Activated naive CD8-positive, alpha-beta T cell (primary cell): ENCODE results near the gene RPP30.
"Not testable (repeated sequence)": the region's sequence is repeated elsewhere in the genome, so short reads cannot be mapped to it uniquely, and the experiment has no call there.

Source experiments
- H3K27ac Mint-ChIP-seq: one replicate; pipeline ENCODE4 v1.8.0; 2021; ENCODE audit warnings: mixed read lengths
- H3K27me3 Mint-ChIP-seq: one replicate; pipeline ENCODE4 v1.8.0; 2021; ENCODE audit warnings: mixed read lengths
- H3K36me3 Mint-ChIP-seq: one replicate; pipeline ENCODE4 v1.8.0; 2021; ENCODE audit warnings: mixed read lengths
- H3K4me1 Mint-ChIP-seq: one replicate; pipeline ENCODE4 v1.8.0; 2021; ENCODE audit warnings: low read depth, mixed read lengths
- H3K4me3 Mint-ChIP-seq: one replicate; pipeline ENCODE4 v1.8.0; 2021; ENCODE audit warnings: mild to moderate bottlenecking, mixed read lengths
- H3K9me3 Mint-ChIP-seq: one replicate; pipeline ENCODE4 v1.8.0; 2021; ENCODE audit warnings: low read depth, mixed read lengths

RPP30 gene

GRCh38 chr10:90858461-90858968 is 13.3 kb upstream of the RPP30 start:
- peaks cover 12% of the 10 kb centered on the region for H3K4me1 Mint-ChIP-seq
- H3K9me3 Mint-ChIP-seq: no peaks in the 10 kb centered on the region
- H3K4me3 Mint-ChIP-seq: peak overlapping the region; percentile 83
- peaks cover 3% of the 10 kb centered on the region for H3K36me3 Mint-ChIP-seq
- no peak overlapping the region for H3K27ac Mint-ChIP-seq
- H3K27me3 Mint-ChIP-seq: peaks cover 40% of the 10 kb centered on the region

- H3K27ac Mint-ChIP-seq: no peak overlapping the region
- no peaks in the 10 kb centered on the region for H3K9me3 Mint-ChIP-seq
- no peaks in the 10 kb centered on the region for H3K36me3 Mint-ChIP-seq
- H3K4me3 Mint-ChIP-seq: no peak overlapping the region
- H3K27me3 Mint-ChIP-seq: peaks cover 39% of the 10 kb centered on the region
- peaks cover 12% of the 10 kb centered on the region for H3K4me1 Mint-ChIP-seq
Observed at GRCh38 chr10:90859321-90859751, 12.4 kb upstream of the RPP30 start.

GRCh38 chr10:90860790-90861189 is 11.0 kb upstream of the RPP30 start:
- no peaks in the 10 kb centered on the region for H3K36me3 Mint-ChIP-seq
- H3K27me3 Mint-ChIP-seq: peaks cover 31% of the 10 kb centered on the region
- peaks cover 12% of the 10 kb centered on the region for H3K4me1 Mint-ChIP-seq
- no peaks in the 10 kb centered on the region for H3K9me3 Mint-ChIP-seq
- no peak overlapping the region for H3K27ac Mint-ChIP-seq
- no peak overlapping the region for H3K4me3 Mint-ChIP-seq

GRCh38 chr10:90862908-90863514 is 8.8 kb upstream of the RPP30 start:
- Mint-ChIP-seq H3K27ac (no peak overlapping the region), H3K27me3 (peaks cover 33% of the 10 kb centered on the region), H3K36me3 (no peaks in the 10 kb centered on the region), H3K9me3 (no peaks in the 10 kb centered on the region), H3K4me3 (no peak overlapping the region), H3K4me1 (peaks cover 3% of the 10 kb centered on the region)

GRCh38 chr10:90865401-90865800 is 6.4 kb upstream of the RPP30 start:
- no peak overlapping the region for H3K27ac Mint-ChIP-seq
- H3K9me3 Mint-ChIP-seq: no peaks in the 10 kb centered on the region
- peaks cover 2% of the 10 kb centered on the region for H3K36me3 Mint-ChIP-seq
- no peaks in the 10 kb centered on the region for H3K4me1 Mint-ChIP-seq
- peaks cover 38% of the 10 kb centered on the region for H3K27me3 Mint-ChIP-seq
- no peak overlapping the region for H3K4me3 Mint-ChIP-seq

- H3K4me1 Mint-ChIP-seq: peaks cover 3% of the 10 kb centered on the region
- H3K4me3 Mint-ChIP-seq: no peak overlapping the region
- H3K36me3 Mint-ChIP-seq: peaks cover 2% of the 10 kb centered on the region
- H3K27me3 Mint-ChIP-seq: peaks cover 43% of the 10 kb centered on the region
- no peaks in the 10 kb centered on the region for H3K9me3 Mint-ChIP-seq
- H3K27ac Mint-ChIP-seq: no peak overlapping the region
Observed at GRCh38 chr10:90866050-90866598, 5.7 kb upstream of the RPP30 start.

GRCh38 chr10:90871279-90871765 is 452 bp upstream of the RPP30 start:
- Mint-ChIP-seq H3K9me3 (no peaks in the 10 kb centered on the region), H3K4me1 (peaks cover 36% of the 10 kb centered on the region), H3K4me3 (peak overlapping the region; percentile 98), H3K36me3 (peaks cover 6% of the 10 kb centered on the region), H3K27ac (peak overlapping the region; percentile 93), H3K27me3 (peaks cover 24% of the 10 kb centered on the region)

GRCh38 chr10:90872648-90873020 is 860 bp downstream of the RPP30 start:
- H3K4me3 Mint-ChIP-seq: peak overlapping the region; percentile 98
- H3K4me1 Mint-ChIP-seq: peaks cover 36% of the 10 kb centered on the region
- peaks cover 14% of the 10 kb centered on the region for H3K36me3 Mint-ChIP-seq
- H3K27me3 Mint-ChIP-seq: peaks cover 16% of the 10 kb centered on the region
- no peaks in the 10 kb centered on the region for H3K9me3 Mint-ChIP-seq
- peak overlapping the region; percentile 93 for H3K27ac Mint-ChIP-seq

- H3K4me3 Mint-ChIP-seq: no peak overlapping the region
- H3K36me3 Mint-ChIP-seq: peaks cover 23% of the 10 kb centered on the region
- peaks cover 7% of the 10 kb centered on the region for H3K4me1 Mint-ChIP-seq
Observed at GRCh38 chr10:90879062-90879461, 7.3 kb downstream of the RPP30 start.

GRCh38 chr10:90880059-90880719 is 8.4 kb downstream of the RPP30 start:
- H3K27ac Mint-ChIP-seq, H3K9me3 Mint-ChIP-seq, H3K4me1 Mint-ChIP-seq, H3K27me3 Mint-ChIP-seq, H3K4me3 Mint-ChIP-seq: not testable (repeated sequence)
- H3K36me3 Mint-ChIP-seq: peaks cover 23% of the 10 kb centered on the region

More at GRCh38 chr10:90879062-90879461, 7.3 kb downstream of the RPP30 start:
- Mint-ChIP-seq H3K27me3 (no peaks in the 10 kb centered on the region), H3K9me3 (no peaks in the 10 kb centered on the region), H3K27ac (no peak overlapping the region)

- Mint-ChIP-seq H3K27ac (no peak overlapping the region), H3K36me3 (peaks cover 20% of the 10 kb centered on the region)
Observed at GRCh38 chr10:90884431-90884830, 12.7 kb downstream of the RPP30 start.

GRCh38 chr10:90885176-90885575 is 13.4 kb downstream of the RPP30 start:
- H3K27me3 Mint-ChIP-seq: no peaks in the 10 kb centered on the region
- H3K36me3 Mint-ChIP-seq: peaks cover 20% of the 10 kb centered on the region
- H3K4me3 Mint-ChIP-seq: no peak overlapping the region
- peaks cover 2% of the 10 kb centered on the region for H3K4me1 Mint-ChIP-seq
- no peak overlapping the region for H3K27ac Mint-ChIP-seq
- no peaks in the 10 kb centered on the region for H3K9me3 Mint-ChIP-seq

More at GRCh38 chr10:90884431-90884830, 12.7 kb downstream of the RPP30 start:
- H3K4me3 Mint-ChIP-seq: no peak overlapping the region
- H3K9me3 Mint-ChIP-seq: no peaks in the 10 kb centered on the region
- H3K4me1 Mint-ChIP-seq: peaks cover 2% of the 10 kb centered on the region
- H3K27me3 Mint-ChIP-seq: no peaks in the 10 kb centered on the region

GRCh38 chr10:90887555-90887954 is 15.8 kb downstream of the RPP30 start:
- Mint-ChIP-seq H3K9me3 (no peaks in the 10 kb centered on the region), H3K4me3 (no peak overlapping the region), H3K27me3 (no peaks in the 10 kb centered on the region), H3K4me1 (peaks cover 6% of the 10 kb centered on the region), H3K36me3 (peaks cover 13% of the 10 kb centered on the region), H3K27ac (no peak overlapping the region)

GRCh38 chr10:90888387-90888786 is 16.6 kb downstream of the RPP30 start:
- no peak overlapping the region for H3K4me3 Mint-ChIP-seq
- peaks cover 11% of the 10 kb centered on the region for H3K36me3 Mint-ChIP-seq
- no peak overlapping the region for H3K27ac Mint-ChIP-seq
- H3K4me1 Mint-ChIP-seq: peaks cover 7% of the 10 kb centered on the region
- no peaks in the 10 kb centered on the region for H3K27me3 Mint-ChIP-seq
- H3K9me3 Mint-ChIP-seq: no peaks in the 10 kb centered on the region

- Mint-ChIP-seq H3K27me3 (no peaks in the 10 kb centered on the region), H3K27ac (no peak overlapping the region), H3K4me3 (no peak overlapping the region), H3K9me3 (no peaks in the 10 kb centered on the region), H3K4me1 (peaks cover 7% of the 10 kb centered on the region), H3K36me3 (peaks cover 9% of the 10 kb centered on the region)
Observed at GRCh38 chr10:90889636-90890035, 17.9 kb downstream of the RPP30 start.
